GM11168 (cell line): ENCODE results near the gene CPED1.
"Not testable (repeated sequence)": the region's sequence is repeated elsewhere in the genome, so short reads cannot be mapped to it uniquely, and the experiment has no call there.

Source experiments
- in situ Hi-C: fragments of 300-500 bp; cut with MboI; formaldehyde crosslinking; loops from one replicate; pipeline ENCODE4 v1.12.0; 2022; ENCODE audit warnings: low sequenced_read_pairs; ENCODE audit not compliant: unreplicated experiment

CPED1 gene

GRCh38 chr7:121054925-121055324 is 66.4 kb downstream of the CPED1 start:
- in situ Hi-C loops = no loop called here

DNA sequence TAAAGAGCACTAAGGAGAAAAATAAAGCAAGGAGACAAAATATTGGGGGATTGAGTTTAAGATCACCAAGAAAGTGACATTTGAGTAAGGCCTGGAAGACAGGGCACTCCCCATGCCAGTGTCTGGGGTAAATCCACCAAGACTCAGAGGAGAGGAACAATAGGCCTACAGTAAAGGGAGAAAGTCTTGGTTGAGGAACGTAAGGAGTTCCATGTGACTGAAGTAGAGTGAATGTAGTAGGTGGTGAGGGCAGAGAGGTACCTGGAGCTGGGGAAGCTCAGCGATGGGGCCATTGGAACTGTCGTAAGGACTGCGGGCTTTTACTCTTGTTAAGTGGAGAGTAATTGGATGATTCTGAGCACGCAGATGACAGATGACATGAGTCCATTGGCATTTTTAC is 69.4 kb downstream of the CPED1 start:
- in situ Hi-C loops = no loop called here

GRCh38 chr7:121058975-121059374 is 70.5 kb downstream of the CPED1 start:
- in situ Hi-C loops = no loop called here

DNA sequence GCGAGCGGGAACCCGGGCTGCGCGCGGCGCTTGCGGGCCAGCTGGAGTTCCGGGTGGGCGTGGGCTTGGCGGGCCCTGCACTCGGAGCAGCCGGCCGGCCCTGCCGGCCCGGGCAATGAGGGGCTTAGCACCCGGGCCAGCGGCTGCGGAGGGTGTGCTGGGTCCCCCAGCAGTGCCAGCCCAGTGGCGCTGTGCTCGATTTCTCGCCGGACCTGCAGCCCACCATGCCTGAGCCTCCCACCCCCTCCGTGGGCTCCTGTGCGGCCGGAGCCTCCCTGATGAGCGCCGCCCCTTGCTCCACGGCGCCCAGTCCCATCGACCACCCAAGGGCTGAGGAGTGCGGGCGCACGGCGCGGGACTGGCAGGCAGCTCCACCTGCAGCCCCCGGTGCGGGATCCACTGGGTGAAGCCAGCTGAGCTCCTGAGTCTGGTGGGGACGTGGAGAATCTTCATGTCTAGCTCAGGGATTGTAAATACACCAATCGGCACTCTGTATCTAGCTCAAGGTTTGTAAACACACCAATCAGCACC is 71.5 kb downstream of the CPED1 start:
- in situ Hi-C loops = not testable (repeated sequence)

GRCh38 chr7:121061677-121062582 is 73.4 kb downstream of the CPED1 start:
- in situ Hi-C loops = no loop called here

DNA sequence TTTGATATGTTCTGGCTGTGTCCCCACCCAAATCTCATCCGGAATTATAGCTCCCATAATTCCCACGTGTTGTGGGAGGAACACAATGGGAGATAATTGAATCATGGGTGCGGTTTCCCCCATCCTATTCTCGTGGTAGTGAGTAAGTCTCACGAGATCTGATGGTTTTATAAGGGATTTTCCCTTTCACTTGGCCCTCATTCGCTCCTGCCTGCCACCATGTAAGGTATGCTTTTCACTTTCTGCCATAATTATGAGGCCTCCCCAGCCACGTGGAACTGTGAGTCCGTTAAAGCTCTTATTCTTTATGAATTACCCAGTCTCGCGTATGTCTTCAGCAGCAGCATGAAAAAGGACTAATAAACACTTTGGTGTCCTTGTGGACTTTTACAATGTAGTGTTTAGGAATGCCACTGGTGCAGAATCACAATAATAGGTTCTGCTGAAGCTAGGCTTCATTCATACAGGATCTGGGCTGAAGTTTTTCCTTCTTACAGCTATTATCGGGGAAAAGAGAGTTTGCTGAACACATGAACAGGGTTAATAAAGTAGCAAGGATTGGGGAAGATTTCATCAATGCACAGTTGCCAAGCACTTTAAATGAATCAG is 74.3 kb downstream of the CPED1 start:
- in situ Hi-C loops = no loop called here

- in situ Hi-C loops = not testable (repeated sequence)
Measured at GRCh38 chr7:121067717-121068116, 79.2 kb downstream of the CPED1 start.

GRCh38 chr7:121069346-121070100 is 81.0 kb downstream of the CPED1 start:
- in situ Hi-C loops = loop anchor here (10.0 kb wide), 1 partner anchor 75 kb away; no protein-coding TSS in a partner anchor

DNA sequence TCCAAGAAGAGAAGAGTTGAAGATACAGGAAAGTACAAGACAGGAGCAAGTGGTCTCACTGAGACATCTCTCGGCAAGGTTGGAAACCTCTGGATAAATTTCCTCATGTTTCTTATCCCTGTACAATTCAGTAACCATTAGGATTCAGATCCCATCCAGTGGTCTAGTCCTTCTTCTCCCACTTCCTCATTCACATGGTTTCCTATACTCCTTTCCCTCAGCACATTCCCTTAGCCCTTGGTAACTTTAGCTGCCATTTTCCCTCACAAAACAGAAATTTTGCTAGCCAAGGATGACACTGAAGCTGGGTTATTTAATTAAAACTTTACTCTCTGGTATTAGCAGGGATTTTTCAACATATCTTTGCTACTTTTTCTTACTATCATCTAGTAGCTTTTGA is 82.6 kb downstream of the CPED1 start:
- in situ Hi-C loops = loop anchor here (10.0 kb wide), 1 partner anchor 76 kb away; no protein-coding TSS in a partner anchor

GRCh38 chr7:121071662-121072061 is 83.2 kb downstream of the CPED1 start:
- in situ Hi-C loops = loop anchor here (10.0 kb wide), 1 partner anchor 77 kb away; no protein-coding TSS in a partner anchor

- in situ Hi-C loops = loop anchor here (10.0 kb wide), 1 partner anchor 78 kb away; no protein-coding TSS in a partner anchor
Measured at GRCh38 chr7:121072826-121073225, 84.3 kb downstream of the CPED1 start.

DNA sequence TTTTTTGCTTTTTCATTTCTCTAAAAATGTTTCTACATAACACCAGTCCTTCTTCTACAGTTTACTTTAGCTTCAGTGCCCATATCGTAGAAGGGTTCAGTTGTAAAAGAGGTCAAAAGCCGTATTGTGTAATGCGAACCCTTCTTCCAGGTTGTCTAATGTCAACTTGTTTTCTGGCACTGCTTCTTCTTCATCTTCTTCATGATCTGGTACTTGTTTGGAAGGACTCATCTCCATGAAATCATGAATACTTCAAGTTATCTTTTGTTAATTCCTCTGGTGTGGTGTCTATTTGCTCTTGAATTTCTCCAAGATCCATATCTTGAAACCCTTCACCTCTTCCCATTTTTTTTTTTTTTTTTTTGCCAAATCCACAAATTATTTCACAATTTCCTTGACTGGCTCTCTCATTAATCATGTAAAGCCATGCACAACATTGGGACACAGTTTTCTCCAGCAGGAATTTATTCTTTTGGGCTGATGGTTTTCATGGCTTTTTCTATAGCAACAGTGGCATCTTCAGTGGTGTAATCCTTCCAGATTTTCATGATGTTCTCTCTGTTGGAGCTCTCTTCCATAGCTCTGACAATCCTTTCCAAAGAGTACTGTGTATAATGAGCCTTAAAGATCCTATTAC is 85.1 kb downstream of the CPED1 start:
- in situ Hi-C loops = loop anchor here (10.0 kb wide), 1 partner anchor 79 kb away; no protein-coding TSS in a partner anchor

GRCh38 chr7:121075424-121075841 is 86.9 kb downstream of the CPED1 start:
- in situ Hi-C loops = loop anchor here (10.0 kb wide), 1 partner anchor 81 kb away; no protein-coding TSS in a partner anchor

GRCh38 chr7:121075952-121076349 is 87.4 kb downstream of the CPED1 start:
- in situ Hi-C loops = loop anchor here (10.0 kb wide), 1 partner anchor 81 kb away; no protein-coding TSS in a partner anchor

GRCh38 chr7:121076350-121077164 is 88.0 kb downstream of the CPED1 start:
- in situ Hi-C loops = loop anchor here (10.0 kb wide), 1 partner anchor 82 kb away; no protein-coding TSS in a partner anchor

- in situ Hi-C loops = loop anchor here (10.0 kb wide), 1 partner anchor 82 kb away; no protein-coding TSS in a partner anchor
Measured at GRCh38 chr7:121077165-121077630, 88.7 kb downstream of the CPED1 start.

- in situ Hi-C loops = loop anchor here (10.0 kb wide), 1 partner anchor 84 kb away; no protein-coding TSS in a partner anchor
Measured at GRCh38 chr7:121078701-121079227, 90.3 kb downstream of the CPED1 start.
